Esophagus muscularis mucosa (tissue), 4 donors: ENCODE results near the gene DGKZ.

Source experiments
- CTCF ChIP-seq, 3 experiments: fragments of 200-600 bp in 2 of 3; fragments of 450-650 bp in 1 of 3; sonication (generic) in 2 of 3; IDR thresholded peaks; one replicate each; pipeline ENCODE4 v1.5.1; 2017 to 2019; ENCODE audit warnings: antibody characterized with exemption in 3 of 3, mild to moderate bottlenecking in 2 of 3, moderate library complexity in 1 of 3
- EP300 ChIP-seq: sonication (generic); formaldehyde crosslinking; IDR thresholded peaks from one replicate; pipeline ENCODE4 v1.6.1; 2017; ENCODE audit warnings: antibody characterized with exemption
- POLR2AphosphoS5 ChIP-seq, 2 donors: sonication (generic); formaldehyde crosslinking; IDR thresholded peaks; one replicate each; pipeline ENCODE4 v1.6.1; 2017; ENCODE audit warnings: antibody characterized with exemption in 2 of 2

- TF ChIP-seq CTCF (IDR thresholded peaks at IDR 0.05) (no peak), EP300 (no peak), POLR2AphosphoS5 (IDR thresholded peaks at IDR 0.05) (no peak)
Observed at GRCh38 chr11:46377831-46378230, 30.6 kb downstream of the DGKZ start.
